HepG2 (cell line): ENCODE data around the gene SNX6. TPM values are rescaled to one million over a fixed set of nuclear protein-coding genes. Genes with fewer than 3 reads are reported as not detected.
A peak's percentile ranks its signal among the peaks of the same experiment; 100 is the strongest.

Source experiments
- AHR ChIP-seq: IDR thresholded peaks from 2 replicates; pipeline ENCODE4 v1.6.1; 2018; ENCODE audit warnings: missing genetic modification reagents, missing compliant biosample characterization
- MAF1 ChIP-seq: sonication (generic); formaldehyde crosslinking; IDR thresholded peaks from 2 replicates; pipeline ENCODE4 v1.5.0; 2020; ENCODE audit warnings: missing genetic modification reagents, borderline replicate concordance
- NCOA1 ChIP-seq: sonication (generic); formaldehyde crosslinking; IDR thresholded peaks from 2 replicates; pipeline ENCODE4 v1.9.0; 2021; ENCODE audit warnings: missing genetic modification reagents
- RCOR2 ChIP-seq: IDR thresholded peaks from 2 replicates; pipeline ENCODE4 v1.6.1; 2016; ENCODE audit warnings: missing biosample characterization, missing genetic modification reagents
- TBX2 ChIP-seq: sonication (generic); formaldehyde crosslinking; IDR thresholded peaks from 2 replicates; pipeline ENCODE4 v1.5.0; 2020; ENCODE audit warnings: missing genetic modification reagents, mild to moderate bottlenecking, borderline replicate concordance
- ZFP90 ChIP-seq: sonication (generic); formaldehyde crosslinking; IDR thresholded peaks from 2 replicates; pipeline ENCODE4 v1.8.0; 2022; ENCODE audit warnings: missing genetic modification reagents, mild to moderate bottlenecking, inconsistent platforms, borderline replicate concordance
- ZNF234 ChIP-seq: sonication (generic); formaldehyde crosslinking; conservative IDR thresholded peaks from 2 replicates; pipeline ENCODE4 v1.5.1; 2020; ENCODE audit warnings: mild to moderate bottlenecking, missing genetic modification reagents
- ZNF317 ChIP-seq: sonication (generic); formaldehyde crosslinking; IDR thresholded peaks from 2 replicates; pipeline ENCODE4 v1.5.0; 2020; ENCODE audit warnings: mild to moderate bottlenecking, missing genetic modification reagents
- ZNF350 ChIP-seq: sonication (generic); formaldehyde crosslinking; IDR thresholded peaks from 2 replicates; pipeline ENCODE4 v1.4.0; 2020; ENCODE audit warnings: mild to moderate bottlenecking, low read depth, missing genetic modification reagents, borderline replicate concordance
- ZNF547 ChIP-seq: sonication (generic); formaldehyde crosslinking; IDR thresholded peaks from 2 replicates; pipeline ENCODE4 v1.5.1; 2020; ENCODE audit warnings: mild to moderate bottlenecking, missing genetic modification reagents
- ZNF558 ChIP-seq: sonication (generic); formaldehyde crosslinking; IDR thresholded peaks from 2 replicates; pipeline ENCODE4 v1.9.0; 2022; ENCODE audit warnings: mild to moderate bottlenecking, missing genetic modification reagents, borderline replicate concordance
- ZNF7 ChIP-seq: IDR thresholded peaks from 2 replicates; pipeline ENCODE4 v1.6.1; 2016; ENCODE audit warnings: missing biosample characterization, missing genetic modification reagents
- ZNF773 ChIP-seq: sonication (generic); formaldehyde crosslinking; IDR thresholded peaks from 2 replicates; pipeline ENCODE4 v1.4.0; 2020; ENCODE audit warnings: missing genetic modification reagents, borderline replicate concordance
- ZNF879 ChIP-seq: sonication (generic); formaldehyde crosslinking; IDR thresholded peaks from 2 replicates; pipeline ENCODE4 v1.8.1; 2023; ENCODE audit warnings: missing genetic modification reagents
- polyA plus RNA-seq, 8 experiments: library from polyadenylated mRNA; depleted of rRNA in 3 of 8; stranded (reverse) in 7 of 8; unstranded in 1 of 8; fragments of >200 nt; fragmentation: Illumina TruSeq in 4 of 8; extraction: Trizol in 4 of 8; gene quantifications; 2 replicates each; pipeline versions ENCODE4 v1.2.1 to v1.2.3, GENCODE V29; 2011 to 2016; ENCODE audit warnings: low read depth in 4 of 8, missing spikeins in 1 of 8, mixed read lengths in 1 of 8; ENCODE audit not compliant: insufficient read depth in 1 of 8
- total RNA-seq, 5 experiments: library from RNA; depleted of rRNA; stranded (reverse); fragments of >200 nt; fragmentation: Illumina TruSeq; extraction: Trizol; gene quantifications; 2 replicates each; pipeline ENCODE4 v1.2.3, GENCODE V29; 2016; ENCODE audit warnings: low read depth in 1 of 5
- TF ChIP-seq, protein P1 (sequence below): sonication (generic); formaldehyde crosslinking; IDR thresholded peaks from 2 replicates; pipeline ENCODE4 v1.4.0; 2020; ENCODE audit warnings: mild to moderate bottlenecking, missing genetic modification reagents
- TF ChIP-seq, protein P2 (sequence below): sonication (generic); formaldehyde crosslinking; IDR thresholded peaks from 2 replicates; pipeline ENCODE4 v1.8.0; 2022; ENCODE audit warnings: mild to moderate bottlenecking, missing genetic modification reagents, moderate library complexity
- TF ChIP-seq, protein P3 (sequence below): sonication (generic); formaldehyde crosslinking; IDR thresholded peaks from 2 replicates; pipeline ENCODE4 v1.4.0; 2020; ENCODE audit warnings: missing genetic modification reagents, mild to moderate bottlenecking, borderline replicate concordance
- TF ChIP-seq, protein P4 (sequence below): IDR thresholded peaks from 2 replicates; pipeline ENCODE4 v1.6.1; 2016
- TF ChIP-seq, protein P5 (sequence below): sonication (generic); formaldehyde crosslinking; IDR thresholded peaks from 2 replicates; pipeline ENCODE4 v1.8.1; 2023; ENCODE audit warnings: missing genetic modification reagents, mild to moderate bottlenecking, borderline replicate concordance

SNX6 gene
- total and polyA plus RNA-seq, 2 of the 13 experiments (the other 11 are each of a cell fraction or from before 2014, with no cell fraction given), result 92.3 to 169 TPM

DNA sequence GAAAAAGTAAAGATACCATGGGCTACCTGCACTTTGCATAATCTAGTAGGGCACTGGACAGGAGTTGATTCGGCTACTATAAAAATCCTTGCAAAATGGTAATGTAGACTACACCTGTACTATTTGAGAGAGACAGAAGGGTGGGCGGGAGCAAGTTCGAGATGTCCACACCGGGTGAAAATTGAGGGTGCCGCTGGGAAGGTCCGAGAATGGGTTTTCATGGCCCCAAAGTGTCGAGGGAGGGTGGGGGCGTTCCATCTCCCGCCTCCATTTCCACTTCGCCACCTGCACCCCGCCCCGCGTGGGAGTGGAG, 648 bp downstream of the SNX6 start (continued):
- TF ChIP-seq ZNF317 (peak; percentile 75; the same call in 1 of the 2 replicates), ZNF773 (CRISPR knock-in tag) (no peak), TBX2 (no peak), AHR (CRISPR knock-in tag) (no peak), RCOR2 (CRISPR knock-in tag) (0 out of 2 replicates have a peak, but pooled peaks have one; percentile 20), NCOA1 (CRISPR knock-in tag) (peak; percentile 24; the same call in 1 of the 2 replicates), ZNF879 (CRISPR knock-in tag) (0 out of 2 replicates have a peak, but pooled peaks have one; percentile 21), ZNF547 (CRISPR knock-in tag) (0 out of 2 replicates have a peak, but pooled peaks have one; percentile 64), MAF1 (CRISPR knock-in tag) (no peak), ZNF234 (CRISPR knock-in tag) (no peak), ZNF558 (CRISPR knock-in tag) (0 out of 2 replicates have a peak, but pooled peaks have one; percentile 38), ZNF7 (peak; percentile 39; the same call in 1 of the 2 replicates), ZNF350 (CRISPR knock-in tag) (0 out of 2 replicates have a peak, but pooled peaks have one; percentile 14), ZFP90 (no peak)
- TF ChIP-seq, protein P1, sequence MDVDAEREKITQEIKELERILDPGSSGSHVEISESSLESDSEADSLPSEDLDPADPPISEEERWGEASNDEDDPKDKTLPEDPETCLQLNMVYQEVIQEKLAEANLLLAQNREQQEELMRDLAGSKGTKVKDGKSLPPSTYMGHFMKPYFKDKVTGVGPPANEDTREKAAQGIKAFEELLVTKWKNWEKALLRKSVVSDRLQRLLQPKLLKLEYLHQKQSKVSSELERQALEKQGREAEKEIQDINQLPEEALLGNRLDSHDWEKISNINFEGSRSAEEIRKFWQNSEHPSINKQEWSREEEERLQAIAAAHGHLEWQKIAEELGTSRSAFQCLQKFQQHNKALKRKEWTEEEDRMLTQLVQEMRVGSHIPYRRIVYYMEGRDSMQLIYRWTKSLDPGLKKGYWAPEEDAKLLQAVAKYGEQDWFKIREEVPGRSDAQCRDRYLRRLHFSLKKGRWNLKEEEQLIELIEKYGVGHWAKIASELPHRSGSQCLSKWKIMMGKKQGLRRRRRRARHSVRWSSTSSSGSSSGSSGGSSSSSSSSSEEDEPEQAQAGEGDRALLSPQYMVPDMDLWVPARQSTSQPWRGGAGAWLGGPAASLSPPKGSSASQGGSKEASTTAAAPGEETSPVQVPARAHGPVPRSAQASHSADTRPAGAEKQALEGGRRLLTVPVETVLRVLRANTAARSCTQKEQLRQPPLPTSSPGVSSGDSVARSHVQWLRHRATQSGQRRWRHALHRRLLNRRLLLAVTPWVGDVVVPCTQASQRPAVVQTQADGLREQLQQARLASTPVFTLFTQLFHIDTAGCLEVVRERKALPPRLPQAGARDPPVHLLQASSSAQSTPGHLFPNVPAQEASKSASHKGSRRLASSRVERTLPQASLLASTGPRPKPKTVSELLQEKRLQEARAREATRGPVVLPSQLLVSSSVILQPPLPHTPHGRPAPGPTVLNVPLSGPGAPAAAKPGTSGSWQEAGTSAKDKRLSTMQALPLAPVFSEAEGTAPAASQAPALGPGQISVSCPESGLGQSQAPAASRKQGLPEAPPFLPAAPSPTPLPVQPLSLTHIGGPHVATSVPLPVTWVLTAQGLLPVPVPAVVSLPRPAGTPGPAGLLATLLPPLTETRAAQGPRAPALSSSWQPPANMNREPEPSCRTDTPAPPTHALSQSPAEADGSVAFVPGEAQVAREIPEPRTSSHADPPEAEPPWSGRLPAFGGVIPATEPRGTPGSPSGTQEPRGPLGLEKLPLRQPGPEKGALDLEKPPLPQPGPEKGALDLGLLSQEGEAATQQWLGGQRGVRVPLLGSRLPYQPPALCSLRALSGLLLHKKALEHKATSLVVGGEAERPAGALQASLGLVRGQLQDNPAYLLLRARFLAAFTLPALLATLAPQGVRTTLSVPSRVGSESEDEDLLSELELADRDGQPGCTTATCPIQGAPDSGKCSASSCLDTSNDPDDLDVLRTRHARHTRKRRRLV (CRISPR knock-in tag), result peak; percentile 90; the same call in 1 of the 2 replicates
- TF ChIP-seq, protein P2, sequence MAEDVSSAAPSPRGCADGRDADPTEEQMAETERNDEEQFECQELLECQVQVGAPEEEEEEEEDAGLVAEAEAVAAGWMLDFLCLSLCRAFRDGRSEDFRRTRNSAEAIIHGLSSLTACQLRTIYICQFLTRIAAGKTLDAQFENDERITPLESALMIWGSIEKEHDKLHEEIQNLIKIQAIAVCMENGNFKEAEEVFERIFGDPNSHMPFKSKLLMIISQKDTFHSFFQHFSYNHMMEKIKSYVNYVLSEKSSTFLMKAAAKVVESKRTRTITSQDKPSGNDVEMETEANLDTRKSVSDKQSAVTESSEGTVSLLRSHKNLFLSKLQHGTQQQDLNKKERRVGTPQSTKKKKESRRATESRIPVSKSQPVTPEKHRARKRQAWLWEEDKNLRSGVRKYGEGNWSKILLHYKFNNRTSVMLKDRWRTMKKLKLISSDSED (CRISPR knock-in tag), result peak; percentile 25; the same call in 1 of the 2 replicates
- TF ChIP-seq, protein P3, sequence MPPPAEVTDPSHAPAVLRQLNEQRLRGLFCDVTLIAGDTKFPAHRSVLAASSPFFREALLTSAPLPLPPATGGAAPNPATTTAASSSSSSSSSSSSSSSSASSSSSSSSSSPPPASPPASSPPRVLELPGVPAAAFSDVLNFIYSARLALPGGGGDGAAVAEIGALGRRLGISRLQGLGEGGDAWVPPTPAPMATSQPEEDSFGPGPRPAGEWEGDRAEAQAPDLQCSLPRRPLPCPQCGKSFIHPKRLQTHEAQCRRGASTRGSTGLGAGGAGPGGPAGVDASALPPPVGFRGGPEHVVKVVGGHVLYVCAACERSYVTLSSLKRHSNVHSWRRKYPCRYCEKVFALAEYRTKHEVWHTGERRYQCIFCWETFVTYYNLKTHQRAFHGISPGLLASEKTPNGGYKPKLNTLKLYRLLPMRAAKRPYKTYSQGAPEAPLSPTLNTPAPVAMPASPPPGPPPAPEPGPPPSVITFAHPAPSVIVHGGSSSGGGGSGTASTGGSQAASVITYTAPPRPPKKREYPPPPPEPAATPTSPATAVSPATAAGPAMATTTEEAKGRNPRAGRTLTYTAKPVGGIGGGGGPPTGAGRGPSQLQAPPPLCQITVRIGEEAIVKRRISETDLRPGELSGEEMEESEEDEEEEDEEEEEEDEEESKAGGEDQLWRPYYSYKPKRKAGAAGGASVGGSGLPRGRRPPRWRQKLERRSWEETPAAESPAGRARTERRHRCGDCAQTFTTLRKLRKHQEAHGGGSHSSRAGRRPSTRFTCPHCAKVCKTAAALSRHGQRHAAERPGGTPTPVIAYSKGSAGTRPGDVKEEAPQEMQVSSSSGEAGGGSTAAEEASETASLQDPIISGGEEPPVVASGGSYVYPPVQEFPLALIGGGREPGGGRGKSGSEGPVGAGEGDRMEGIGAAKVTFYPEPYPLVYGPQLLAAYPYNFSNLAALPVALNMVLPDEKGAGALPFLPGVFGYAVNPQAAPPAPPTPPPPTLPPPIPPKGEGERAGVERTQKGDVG (CRISPR knock-in tag), result no peak
- TF ChIP-seq, protein P4, sequence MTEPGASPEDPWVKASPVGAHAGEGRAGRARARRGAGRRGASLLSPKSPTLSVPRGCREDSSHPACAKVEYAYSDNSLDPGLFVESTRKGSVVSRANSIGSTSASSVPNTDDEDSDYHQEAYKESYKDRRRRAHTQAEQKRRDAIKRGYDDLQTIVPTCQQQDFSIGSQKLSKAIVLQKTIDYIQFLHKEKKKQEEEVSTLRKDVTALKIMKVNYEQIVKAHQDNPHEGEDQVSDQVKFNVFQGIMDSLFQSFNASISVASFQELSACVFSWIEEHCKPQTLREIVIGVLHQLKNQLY, result no peak
- TF ChIP-seq, protein P5, sequence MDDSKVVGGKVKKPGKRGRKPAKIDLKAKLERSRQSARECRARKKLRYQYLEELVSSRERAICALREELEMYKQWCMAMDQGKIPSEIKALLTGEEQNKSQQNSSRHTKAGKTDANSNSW (CRISPR knock-in tag), result no peak; the same call in 1 of the 2 replicates
